ENCODE data around the gene DGKH. TPM values are rescaled to one million over a fixed set of nuclear protein-coding genes. Genes with fewer than 3 reads are reported as not detected.

Gene DGKH
- total and polyA plus RNA-seq, 2 donors (not counting 1 experiment from before 2014, with no cell fraction given) = 0.06 to 0.67 TPM

GRCh38 chr13:42232671-42233070 is 184.2 kb downstream of the DGKH start:
- 100% methylated on average over 2 of the region's 4 CpGs for WGBS (ENCODE audit: insufficient coverage)
- Histone ChIP-seq H4K20me1 (ENCODE audit: control insufficient read depth, insufficient read depth, low read length, poor library complexity, severe bottlenecking) (no peaks in the 10 kb centered on the region), H3K9ac (ENCODE audit: low read length) (no peak overlapping the region), H3K9me3 (ENCODE audit: control extremely low read depth in 1 of 3, control insufficient read depth in 2 of 3, insufficient read depth in 1 of 3, low read length in 2 of 3) (no peaks in the 10 kb centered on the region), H3K27ac (ENCODE audit: low read length in 2 of 2) (no peak overlapping the region), H3K4me1 (ENCODE audit: control insufficient read depth in 2 of 2, insufficient read depth in 2 of 2, low read length in 2 of 2) (no peaks in the 10 kb centered on the region), H3K4me3 (ENCODE audit: control extremely low read depth in 1 of 5, extremely low read depth in 1 of 5, insufficient read depth in 1 of 5, low read depth in 2 of 5, low read length in 4 of 5) (no peak overlapping the region), H3K27me3 (replicated peaks in 1 of 4; ENCODE audit: control extremely low read depth in 1 of 4, control insufficient read depth in 3 of 4, insufficient read depth in 4 of 4, low read length in 3 of 4) (no peaks in the 10 kb centered on the region), H2AFZ (ENCODE audit: insufficient read depth, low read depth, low read length, poor library complexity, severe bottlenecking) (no peak overlapping the region), H3K79me2 (ENCODE audit: control insufficient read depth, insufficient read depth, low read length) (no peaks in the 10 kb centered on the region), H3K4me2 (replicated peaks; ENCODE audit: low read depth, low read length, poor library complexity, severe bottlenecking) (no peak overlapping the region), H3K36me3 (replicated peaks in 1 of 2; ENCODE audit: control extremely low read depth in 1 of 2, control insufficient read depth in 1 of 2, extremely low read depth in 1 of 2, insufficient read depth in 2 of 2, low read length in 1 of 2) (no peaks in the 10 kb centered on the region)
- intact Hi-C loops (cut with micrococcal nuclease) = no loop called here
- ChIA-PET CTCF (no interaction called here), POLR2A (no interaction called here)
- no peak overlapping the region for H3K4me3 Mint-ChIP-seq
- no peaks in the 10 kb centered on the region for H3K9me3 Mint-ChIP-seq (ENCODE audit: insufficient read depth)
- ATAC-seq (ENCODE audit: low read depth) = no peak
- TF ChIP-seq CTCF (IDR thresholded peaks at IDR 0.05) (no peak), EZH2 (IDR thresholded peaks at IDR 0.05; ENCODE audit: borderline replicate concordance, insufficient read depth, low read depth, low read length, poor library complexity, severe bottlenecking) (no peak)
- no peak overlapping the region for H3K27ac Mint-ChIP-seq
- DNase-seq = no peak
- no peaks in the 10 kb centered on the region for H3K27me3 Mint-ChIP-seq
- no peaks in the 10 kb centered on the region for H3K4me1 Mint-ChIP-seq

- Mint-ChIP-seq H3K27ac (no peak overlapping the region), H3K4me3 (no peak overlapping the region), H3K4me1 (no peaks in the 10 kb centered on the region), H3K9me3 (ENCODE audit: insufficient read depth) (no peaks in the 10 kb centered on the region), H3K27me3 (no peaks in the 10 kb centered on the region)
- ATAC-seq (ENCODE audit: low read depth) (no peak), DNase-seq (no peak)
- Histone ChIP-seq H2AFZ (ENCODE audit: insufficient read depth, low read depth, low read length, poor library complexity, severe bottlenecking) (no peak overlapping the region), H3K9me3 (ENCODE audit: control extremely low read depth in 1 of 3, control insufficient read depth in 2 of 3, insufficient read depth in 1 of 3, low read length in 2 of 3) (no peaks in the 10 kb centered on the region), H3K9ac (ENCODE audit: low read length) (no peak overlapping the region), H3K4me3 (ENCODE audit: control extremely low read depth in 1 of 5, extremely low read depth in 1 of 5, insufficient read depth in 1 of 5, low read depth in 2 of 5, low read length in 4 of 5) (no peak overlapping the region), H3K79me2 (ENCODE audit: control insufficient read depth, insufficient read depth, low read length) (no peaks in the 10 kb centered on the region), H3K4me2 (replicated peaks; ENCODE audit: low read depth, low read length, poor library complexity, severe bottlenecking) (no peak overlapping the region), H3K36me3 (replicated peaks in 1 of 2; ENCODE audit: control extremely low read depth in 1 of 2, control insufficient read depth in 1 of 2, extremely low read depth in 1 of 2, insufficient read depth in 2 of 2, low read length in 1 of 2) (no peaks in the 10 kb centered on the region), H3K27ac (ENCODE audit: low read length in 2 of 2) (no peak overlapping the region), H3K4me1 (ENCODE audit: control insufficient read depth in 2 of 2, insufficient read depth in 2 of 2, low read length in 2 of 2) (no peaks in the 10 kb centered on the region), H3K27me3 (replicated peaks in 1 of 4; ENCODE audit: control extremely low read depth in 1 of 4, control insufficient read depth in 3 of 4, insufficient read depth in 4 of 4, low read length in 3 of 4) (no peaks in the 10 kb centered on the region), H4K20me1 (ENCODE audit: control insufficient read depth, insufficient read depth, low read length, poor library complexity, severe bottlenecking) (no peaks in the 10 kb centered on the region)
- ChIA-PET POLR2A (no interaction called here), CTCF (no interaction called here)
- WGBS (ENCODE audit: insufficient coverage) = no CpG with 5 or more reads among the region's 1 CpG
- no peak for TF ChIP-seq CTCF (IDR thresholded peaks at IDR 0.05)
- TF ChIP-seq EZH2 (IDR thresholded peaks at IDR 0.05; ENCODE audit: borderline replicate concordance, insufficient read depth, low read depth, low read length, poor library complexity, severe bottlenecking) = no peak
- intact Hi-C loops (cut with micrococcal nuclease) = no loop called here
Measured at GRCh38 chr13:42233726-42234125, 185.3 kb downstream of the DGKH start.

Measured in B cell (primary cell).